Astrocyte of the cerebellum (primary cell): Measurements from ENCODE around the gene FGB.

Experiments
- DNase-seq: peaks from one replicate; pipeline ENCODE4 v3.0.0-alpha.2; 2011; ENCODE audit warnings: low read depth
- H3K4me3 ChIP-seq: 2 replicates; pipeline ENCODE4 v1.5.1; 2011; ENCODE audit warnings: mild to moderate bottlenecking, low read depth, low read length, moderate library complexity
- in situ Hi-C: cut with HindIII; loops from 2 replicates; pipeline ENCODE4 v1.10.0; 2017; ENCODE audit warnings: low sequenced_read_pairs
- TF ChIP-seq, protein P1 (sequence below): IDR thresholded peaks from 2 replicates; pipeline ENCODE4 v1.5.1; 2012; ENCODE audit warnings: low read length, low read depth, moderate library complexity, mild to moderate bottlenecking; ENCODE audit errors: missing control alignments

Gene FGB

DNA sequence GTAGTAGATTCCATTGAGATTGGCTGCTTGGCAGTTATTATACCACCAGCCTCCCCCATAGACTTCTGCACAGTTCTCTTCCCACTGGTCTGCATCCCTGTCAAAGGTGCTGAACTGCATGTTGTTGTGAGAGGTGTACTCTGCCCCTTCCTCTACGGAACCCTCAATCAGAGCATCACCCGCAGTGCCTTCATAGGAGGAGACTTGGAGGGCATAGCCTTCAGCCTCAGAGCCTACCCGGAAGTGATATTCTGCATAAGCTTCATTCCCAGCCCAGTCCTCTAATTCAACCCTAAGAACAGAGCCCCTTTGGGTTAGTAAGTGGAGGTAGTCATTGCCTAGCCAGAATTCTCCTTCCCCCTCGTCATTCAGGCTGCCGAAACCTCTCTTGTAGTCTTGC is 21.4 kb downstream of the FGB start:
- TF ChIP-seq, protein P1, sequence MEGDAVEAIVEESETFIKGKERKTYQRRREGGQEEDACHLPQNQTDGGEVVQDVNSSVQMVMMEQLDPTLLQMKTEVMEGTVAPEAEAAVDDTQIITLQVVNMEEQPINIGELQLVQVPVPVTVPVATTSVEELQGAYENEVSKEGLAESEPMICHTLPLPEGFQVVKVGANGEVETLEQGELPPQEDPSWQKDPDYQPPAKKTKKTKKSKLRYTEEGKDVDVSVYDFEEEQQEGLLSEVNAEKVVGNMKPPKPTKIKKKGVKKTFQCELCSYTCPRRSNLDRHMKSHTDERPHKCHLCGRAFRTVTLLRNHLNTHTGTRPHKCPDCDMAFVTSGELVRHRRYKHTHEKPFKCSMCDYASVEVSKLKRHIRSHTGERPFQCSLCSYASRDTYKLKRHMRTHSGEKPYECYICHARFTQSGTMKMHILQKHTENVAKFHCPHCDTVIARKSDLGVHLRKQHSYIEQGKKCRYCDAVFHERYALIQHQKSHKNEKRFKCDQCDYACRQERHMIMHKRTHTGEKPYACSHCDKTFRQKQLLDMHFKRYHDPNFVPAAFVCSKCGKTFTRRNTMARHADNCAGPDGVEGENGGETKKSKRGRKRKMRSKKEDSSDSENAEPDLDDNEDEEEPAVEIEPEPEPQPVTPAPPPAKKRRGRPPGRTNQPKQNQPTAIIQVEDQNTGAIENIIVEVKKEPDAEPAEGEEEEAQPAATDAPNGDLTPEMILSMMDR = no peak
- DNase-seq = no peak
- H3K4me3 ChIP-seq = no peak overlapping the region
- in situ Hi-C loops = no loop called here

DNA sequence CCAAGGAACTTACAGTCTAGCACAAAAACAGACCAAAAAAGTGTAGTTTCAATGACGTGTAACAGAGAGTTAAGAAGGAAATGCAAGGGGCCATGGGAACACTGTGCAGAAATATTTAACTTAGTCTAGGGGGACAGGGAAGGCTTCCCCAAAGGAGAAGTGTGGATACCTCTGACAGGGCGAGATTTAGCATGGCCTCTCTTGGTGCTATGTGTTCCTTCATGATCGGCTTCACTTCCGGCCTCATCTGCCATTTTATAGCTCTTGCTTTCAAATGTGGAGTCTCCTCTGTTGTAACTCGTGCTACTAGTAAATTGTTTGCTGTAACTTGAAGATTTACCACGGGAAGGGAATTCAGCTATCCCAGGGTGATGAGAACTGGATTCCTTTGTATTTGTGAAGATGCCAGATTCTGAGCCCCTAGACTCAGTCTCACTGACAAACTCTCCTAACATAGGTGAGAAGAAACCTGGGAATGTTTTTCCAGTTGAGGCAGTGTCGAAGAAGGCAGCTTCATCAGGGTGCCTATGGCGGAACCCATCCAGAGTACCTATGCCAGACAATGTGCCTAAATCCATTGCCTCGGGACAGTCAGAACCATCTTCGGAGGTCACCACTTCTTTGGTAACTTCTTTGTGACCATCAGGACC is 22.7 kb downstream of the FGB start:
- no peak for DNase-seq
- in situ Hi-C loops = no loop called here
- TF ChIP-seq, protein P1 = no peak
- H3K4me3 ChIP-seq = no peak overlapping the region

- no peak overlapping the region for H3K4me3 ChIP-seq
- DNase-seq = no peak
- TF ChIP-seq, protein P1 = no peak
- in situ Hi-C loops = no loop called here
Observed at GRCh38 chr4:154586296-154587033, 23.7 kb downstream of the FGB start.

DNA sequence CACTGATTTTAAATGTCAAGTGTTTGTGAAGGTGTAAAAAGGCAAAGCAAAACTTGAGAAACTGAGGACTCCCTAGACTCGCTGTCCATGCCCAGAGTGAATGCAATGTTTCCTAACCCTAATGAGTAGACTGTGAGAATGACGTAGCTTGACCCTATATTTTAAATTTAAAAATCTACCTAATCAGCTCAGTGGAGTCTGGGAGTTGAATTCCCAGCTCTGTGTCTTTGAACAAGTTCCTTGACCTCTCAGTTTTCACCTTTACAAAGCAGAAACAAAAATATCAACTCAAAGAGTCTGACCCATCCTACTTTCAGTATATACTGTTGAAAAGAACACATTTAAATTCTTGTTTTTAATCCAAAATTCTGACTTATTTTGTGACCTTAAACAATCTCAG is 25.4 kb downstream of the FGB start:
- no peak for DNase-seq
- TF ChIP-seq, protein P1 = no peak
- in situ Hi-C loops = no loop called here
- H3K4me3 ChIP-seq = no peak overlapping the region

DNA sequence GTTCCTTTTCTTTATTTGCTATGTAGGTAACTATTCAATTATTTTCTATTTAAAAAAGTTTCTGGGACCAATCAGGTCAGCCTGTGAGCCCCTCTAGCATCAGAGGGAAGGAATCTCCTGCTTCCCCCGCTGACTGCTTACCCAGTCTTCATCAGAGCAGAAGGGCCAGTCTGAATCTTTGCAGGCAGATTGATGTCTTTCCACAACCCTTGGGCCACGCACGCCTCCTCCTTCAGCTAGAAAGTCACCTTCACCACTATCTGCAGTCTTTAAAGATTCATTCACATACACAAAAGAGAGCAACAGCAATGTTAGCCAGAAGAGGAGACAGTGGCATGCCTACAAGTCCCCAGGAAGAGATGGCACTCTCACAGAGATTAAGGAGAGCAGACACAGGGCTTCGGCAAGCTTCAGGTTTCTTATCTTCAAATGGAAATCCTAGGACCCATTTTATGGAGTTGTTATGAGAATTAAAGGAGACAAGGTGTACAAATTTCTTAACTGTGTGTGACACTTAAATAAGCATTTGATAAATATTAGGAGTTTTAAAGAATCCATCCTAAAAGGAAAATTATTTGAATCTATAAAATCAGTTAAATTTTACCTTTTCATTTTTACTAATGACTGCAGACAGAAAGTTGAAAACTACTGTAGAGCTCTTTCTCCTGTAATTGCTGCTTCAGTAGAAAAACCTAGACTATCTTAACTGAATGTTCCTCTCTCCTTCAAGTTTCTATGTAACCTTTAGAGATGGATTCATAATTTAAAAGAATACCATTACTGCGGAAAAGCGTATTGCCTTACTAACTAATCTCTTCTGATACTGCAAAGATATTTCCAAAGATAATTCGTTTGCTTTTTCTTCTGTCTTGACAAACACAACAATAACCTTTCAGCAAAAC is 26.7 kb downstream of the FGB start:
- H3K4me3 ChIP-seq = no peak overlapping the region
- in situ Hi-C loops = no loop called here
- TF ChIP-seq, protein P1 = no peak
- no peak for DNase-seq

- no peak for DNase-seq
- in situ Hi-C loops = no loop called here
- no peak within 1 kb of the TSS for H3K4me3 ChIP-seq
- TF ChIP-seq, protein P1 = no peak
Observed at GRCh38 chr4:154590329-154591006, 27.7 kb downstream of the FGB start, which contains the start of gene FGA. Gene FGA (minus strand): TSS chr4:154590742. CDS start chr4:154590687, 55 bp downstream.
